Measurements from ENCODE around the gene ASXL3. TPM values are rescaled to one million over a fixed set of nuclear protein-coding genes. Genes with fewer than 3 reads are reported as not detected.

Gene ASXL3
- total RNA-seq, 1 experiment from 2014 or later = 0.11 TPM

DNA sequence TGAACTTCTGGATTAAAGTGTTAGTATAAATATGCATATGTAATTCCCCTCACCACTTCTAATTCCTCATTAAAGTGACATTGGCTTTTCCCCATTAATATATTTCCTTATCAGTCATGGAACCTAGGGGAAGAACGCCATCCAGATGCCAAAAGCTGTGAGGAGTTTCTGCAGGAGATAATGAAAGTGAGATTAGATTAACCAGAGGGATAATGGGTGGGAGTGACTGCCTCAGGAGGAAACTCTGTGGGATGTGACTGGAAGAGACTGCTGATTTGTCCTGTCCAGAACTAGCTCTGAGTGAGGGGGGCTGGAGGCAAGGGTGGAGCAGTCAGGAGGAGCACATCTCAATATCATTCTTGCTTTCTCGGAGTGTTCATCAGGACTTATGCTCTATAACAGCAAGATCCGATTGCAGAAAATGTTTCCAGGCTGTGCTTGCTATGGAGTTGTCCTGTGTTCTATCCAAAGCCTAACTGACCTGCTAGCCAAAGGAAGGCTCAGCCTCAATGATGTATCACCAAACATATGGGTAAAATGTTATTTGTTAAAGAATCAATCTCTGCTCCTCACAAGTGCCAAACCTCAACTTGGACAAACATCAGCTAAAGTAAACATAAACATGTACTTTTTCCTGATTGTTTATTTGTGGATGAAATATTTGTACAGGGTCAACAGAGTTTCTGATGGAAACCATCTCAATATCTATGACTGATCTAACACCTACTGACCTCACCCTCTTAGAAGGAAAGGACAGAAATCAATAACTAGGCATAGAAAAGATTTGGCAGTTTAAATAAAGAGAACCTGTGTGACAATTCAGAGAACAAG, 118.5 kb downstream of the ASXL3 start:
- H3K27me3 ChIP-seq (replicated peaks; ENCODE audit: insufficient read depth, low read depth, low read length, poor library complexity) = no peaks in the 10 kb centered on the region
- no peak for TF ChIP-seq EZH2 (IDR thresholded peaks at IDR 0.05; ENCODE audit: borderline replicate concordance, low read depth, low read length, poor library complexity, severe bottlenecking)
- no peak for TF ChIP-seq CTCF (conservative IDR thresholded peaks at IDR 0.05; ENCODE audit: low read depth, low read length)
- H3K9me3 ChIP-seq (ENCODE audit: low read depth, low read length, poor library complexity, severe bottlenecking) = no peaks in the 10 kb centered on the region
- CTCF ChIA-PET = no interaction called here
- no peaks in the 10 kb centered on the region for H3K36me3 ChIP-seq (ENCODE audit: insufficient read depth, low read length, poor library complexity, severe bottlenecking)
- no peak for DNase-seq (ENCODE audit: low spot score)
- H3K4me1 ChIP-seq (ENCODE audit: insufficient read depth, low read length, poor library complexity, severe bottlenecking) = no peaks in the 10 kb centered on the region
- no TSS peak for BruUV-seq (replicated peaks)
- intact Hi-C loops (cut with micrococcal nuclease; ENCODE audit: unreplicated experiment) = no loop called here
- H3K4me3 ChIP-seq (ENCODE audit: low read depth, low read length, poor library complexity, severe bottlenecking) = no peak overlapping the region
- POLR2A ChIA-PET (ENCODE audit: low non-redundant PET) = no interaction called here
- no peak overlapping the region for H3K27ac ChIP-seq (ENCODE audit: low read depth, low read length, poor library complexity, severe bottlenecking)

DNA sequence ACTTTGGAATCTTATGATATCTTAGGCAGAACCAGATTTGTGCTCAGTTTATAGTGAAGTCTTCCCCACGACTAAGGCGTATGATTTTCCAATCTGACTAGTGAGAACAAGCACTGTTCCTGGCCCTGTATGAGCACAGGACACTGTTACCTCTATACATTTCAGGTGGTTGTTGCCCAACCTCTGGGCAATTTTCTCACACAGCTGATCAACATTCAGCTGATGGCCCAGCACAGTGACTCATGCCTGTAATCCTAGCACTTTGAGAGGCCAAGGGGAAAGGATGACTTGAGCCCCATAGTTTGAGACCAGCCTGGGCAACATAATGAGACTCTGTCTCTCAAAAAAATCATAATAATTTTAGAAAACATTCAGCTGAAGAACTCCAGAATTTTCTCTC, 119.5 kb downstream of the ASXL3 start:
- CTCF ChIA-PET = no interaction called here

GRCh38 chr18:33699372-33699771, 121.4 kb downstream of the ASXL3 start:
- intact Hi-C loops (cut with micrococcal nuclease; ENCODE audit: unreplicated experiment) = no loop called here
- Histone ChIP-seq H3K36me3 (ENCODE audit: insufficient read depth, low read length, poor library complexity, severe bottlenecking) (no peaks in the 10 kb centered on the region), H3K27ac (ENCODE audit: low read depth, low read length, poor library complexity, severe bottlenecking) (no peak overlapping the region), H3K9me3 (ENCODE audit: low read depth, low read length, poor library complexity, severe bottlenecking) (no peaks in the 10 kb centered on the region), H3K4me1 (ENCODE audit: insufficient read depth, low read length, poor library complexity, severe bottlenecking) (no peaks in the 10 kb centered on the region), H3K27me3 (replicated peaks; ENCODE audit: insufficient read depth, low read depth, low read length, poor library complexity) (no peaks in the 10 kb centered on the region), H3K4me3 (ENCODE audit: low read depth, low read length, poor library complexity, severe bottlenecking) (no peak overlapping the region)
- no TSS peak for BruUV-seq (replicated peaks)
- ChIA-PET POLR2A (ENCODE audit: low non-redundant PET) (no interaction called here), CTCF (no interaction called here)
- DNase-seq (ENCODE audit: low spot score) = no peak
- TF ChIP-seq EZH2 (IDR thresholded peaks at IDR 0.05; ENCODE audit: borderline replicate concordance, low read depth, low read length, poor library complexity, severe bottlenecking) = no peak

More for the DNA sequence above, 119.5 kb downstream of the ASXL3 start:
- intact Hi-C loops (cut with micrococcal nuclease; ENCODE audit: unreplicated experiment) = no loop called here
- Histone ChIP-seq H3K27ac (ENCODE audit: low read depth, low read length, poor library complexity, severe bottlenecking) (no peak overlapping the region), H3K9me3 (ENCODE audit: low read depth, low read length, poor library complexity, severe bottlenecking) (no peaks in the 10 kb centered on the region), H3K36me3 (ENCODE audit: insufficient read depth, low read length, poor library complexity, severe bottlenecking) (no peaks in the 10 kb centered on the region), H3K4me3 (ENCODE audit: low read depth, low read length, poor library complexity, severe bottlenecking) (no peak overlapping the region), H3K27me3 (replicated peaks; ENCODE audit: insufficient read depth, low read depth, low read length, poor library complexity) (no peaks in the 10 kb centered on the region), H3K4me1 (ENCODE audit: insufficient read depth, low read length, poor library complexity, severe bottlenecking) (no peaks in the 10 kb centered on the region)
- POLR2A ChIA-PET (ENCODE audit: low non-redundant PET) = no interaction called here
- TF ChIP-seq EZH2 (IDR thresholded peaks at IDR 0.05; ENCODE audit: borderline replicate concordance, low read depth, low read length, poor library complexity, severe bottlenecking) (no peak), CTCF (conservative IDR thresholded peaks at IDR 0.05; ENCODE audit: low read depth, low read length) (no peak)
- no peak for DNase-seq (ENCODE audit: low spot score)
- no TSS peak for BruUV-seq (replicated peaks)

- DNase-seq (ENCODE audit: low spot score) = no peak
- TF ChIP-seq EZH2 (IDR thresholded peaks at IDR 0.05; ENCODE audit: borderline replicate concordance, low read depth, low read length, poor library complexity, severe bottlenecking) (no peak), CTCF (conservative IDR thresholded peaks at IDR 0.05; ENCODE audit: low read depth, low read length) (no peak)
- ChIA-PET CTCF (no interaction called here), POLR2A (ENCODE audit: low non-redundant PET) (no interaction called here)
- Histone ChIP-seq H3K4me3 (ENCODE audit: low read depth, low read length, poor library complexity, severe bottlenecking) (no peak overlapping the region), H3K27me3 (replicated peaks; ENCODE audit: insufficient read depth, low read depth, low read length, poor library complexity) (no peaks in the 10 kb centered on the region), H3K9me3 (ENCODE audit: low read depth, low read length, poor library complexity, severe bottlenecking) (no peaks in the 10 kb centered on the region), H3K4me1 (ENCODE audit: insufficient read depth, low read length, poor library complexity, severe bottlenecking) (no peaks in the 10 kb centered on the region), H3K36me3 (ENCODE audit: insufficient read depth, low read length, poor library complexity, severe bottlenecking) (no peaks in the 10 kb centered on the region), H3K27ac (ENCODE audit: low read depth, low read length, poor library complexity, severe bottlenecking) (no peak overlapping the region)
- no TSS peak for BruUV-seq (replicated peaks)
- intact Hi-C loops (cut with micrococcal nuclease; ENCODE audit: unreplicated experiment) = no loop called here
These were observed 122.5 kb downstream of the ASXL3 start for GRCh38 chr18:33700513-33700976.
